ENCODE data around the gene FRMD4A. TPM values are rescaled to one million over a fixed set of nuclear protein-coding genes. Genes with fewer than 3 reads are reported as not detected.
"Not testable (repeated sequence)": the region's sequence is repeated elsewhere in the genome, so short reads cannot be mapped to it uniquely, and the experiment has no call there.

Gene FRMD4A
- polyA plus RNA-seq, 1 donor, result 35.1 TPM

- no peak for DNase-seq
These were observed 386.9 kb downstream of the FRMD4A start for GRCh38 chr10:13943735-13944398.

GRCh38 chr10:13942035-13942434, 388.7 kb downstream of the FRMD4A start:
- DNase-seq, result no peak

- DNase-seq, result no peak
These were observed 391.3 kb downstream of the FRMD4A start for GRCh38 chr10:13939391-13939790.

GRCh38 chr10:13938950-13939349, 391.8 kb downstream of the FRMD4A start:
- no peak for DNase-seq

GRCh38 chr10:13936826-13937225, 393.9 kb downstream of the FRMD4A start:
- DNase-seq, result no peak

- no peak for DNase-seq
These were observed 400.6 kb downstream of the FRMD4A start for GRCh38 chr10:13930120-13930519.

- DNase-seq, result no peak
These were observed 402.3 kb downstream of the FRMD4A start for GRCh38 chr10:13928451-13928850.

GRCh38 chr10:13925971-13926780, 404.5 kb downstream of the FRMD4A start:
- DNase-seq, result peak; percentile 51

GRCh38 chr10:13924040-13924725, 406.5 kb downstream of the FRMD4A start:
- DNase-seq, result no peak

GRCh38 chr10:13922586-13922985, 408.1 kb downstream of the FRMD4A start:
- DNase-seq, result no peak

- no peak for DNase-seq
These were observed 408.8 kb downstream of the FRMD4A start for GRCh38 chr10:13921941-13922340.

GRCh38 chr10:13921131-13921530, 409.6 kb downstream of the FRMD4A start:
- DNase-seq, result not testable (repeated sequence)

- no peak for DNase-seq
These were observed 410.3 kb downstream of the FRMD4A start for GRCh38 chr10:13920465-13920864.

- no peak for DNase-seq
These were observed 410.7 kb downstream of the FRMD4A start for GRCh38 chr10:13920031-13920430.

- DNase-seq, result no peak
These were observed 412.9 kb downstream of the FRMD4A start for GRCh38 chr10:13917791-13918190.

- no peak for DNase-seq
These were observed 414.3 kb downstream of the FRMD4A start for GRCh38 chr10:13916384-13916947.

- no peak for DNase-seq
These were observed 415.0 kb downstream of the FRMD4A start for GRCh38 chr10:13915710-13916109.

- no peak for DNase-seq
These were observed 416.8 kb downstream of the FRMD4A start for GRCh38 chr10:13913897-13914296.

GRCh38 chr10:13911821-13912520, 418.8 kb downstream of the FRMD4A start:
- no peak for DNase-seq

GRCh38 chr10:13909516-13910258, 421.0 kb downstream of the FRMD4A start:
- no peak for DNase-seq

- DNase-seq, result no peak
These were observed 422.2 kb downstream of the FRMD4A start for GRCh38 chr10:13908475-13908874.

- DNase-seq, result no peak
These were observed 423.2 kb downstream of the FRMD4A start for GRCh38 chr10:13907570-13907969.

All from hindlimb muscle (tissue), 1 donor.